Osteoblast (primary cell): Measurements from ENCODE around the gene P2RX3. TPM values are rescaled to one million over a fixed set of nuclear protein-coding genes. Genes with fewer than 3 reads are reported as not detected.

Source experiments
- DNase-seq: peaks from one replicate; pipeline ENCODE4 v3.0.0; 2011; ENCODE audit warnings: low spot score, mixed read lengths; ENCODE audit not compliant: insufficient read length; ENCODE audit errors: missing footprints
- H2AFZ ChIP-seq: 2 replicates; pipeline ENCODE4 v1.6.0; 2011; ENCODE audit warnings: mild to moderate bottlenecking, low read length
- H3K27ac ChIP-seq: 2 replicates; pipeline ENCODE4 v1.5.1; 2011; ENCODE audit warnings: mild to moderate bottlenecking, low read depth, low read length, moderate library complexity
- H3K27me3 ChIP-seq: 2 replicates; pipeline ENCODE4 v1.6.0; 2012; ENCODE audit warnings: mild to moderate bottlenecking, control low read depth, inconsistent platforms, low read length, moderate library complexity; ENCODE audit not compliant: insufficient read depth
- H3K36me3 ChIP-seq: 2 replicates; pipeline ENCODE4 v1.5.1; 2011; ENCODE audit warnings: mild to moderate bottlenecking, low read length, control low read depth, moderate library complexity; ENCODE audit not compliant: insufficient read depth
- H3K4me1 ChIP-seq: 2 replicates; pipeline ENCODE4 v1.5.1; 2011; ENCODE audit warnings: mild to moderate bottlenecking, low read length, control low read depth, moderate library complexity; ENCODE audit not compliant: insufficient read depth
- H3K4me2 ChIP-seq: 2 replicates; pipeline ENCODE4 v1.6.0; 2011; ENCODE audit warnings: mild to moderate bottlenecking, low read length; ENCODE audit not compliant: insufficient read depth
- H3K4me3 ChIP-seq: fragments of 200-600 bp; sonication (generic); 3 replicates; pipeline ENCODE4 v1.5.1; 2012; ENCODE audit warnings: mild to moderate bottlenecking, low read length, inconsistent platforms; ENCODE audit not compliant: insufficient read depth
- H3K79me2 ChIP-seq: 2 replicates; pipeline ENCODE4 v1.6.0; 2012; ENCODE audit warnings: mild to moderate bottlenecking, low read length, control low read depth, inconsistent platforms; ENCODE audit not compliant: insufficient read depth
- H3K9me3 ChIP-seq: 2 replicates; pipeline ENCODE4 v1.5.1; 2011; ENCODE audit warnings: low read depth, low read length, control low read depth
- H4K20me1 ChIP-seq: 2 replicates; pipeline ENCODE4 v1.6.0; 2012; ENCODE audit warnings: mild to moderate bottlenecking, low read length, control low read depth; ENCODE audit not compliant: insufficient read depth
- total RNA-seq: library from RNA; depleted of rRNA; stranded (reverse); fragments of >200 nt; gene quantifications from 2 replicates; pipeline ENCODE4 v1.2.3, GENCODE V29; 2012
- TF ChIP-seq, protein P1 (sequence below): IDR thresholded peaks from 2 replicates; pipeline ENCODE4 v1.5.1; 2011; ENCODE audit warnings: mild to moderate bottlenecking, low read depth, low read length, moderate library complexity; ENCODE audit errors: extremely low read depth

The P2RX3 gene
- total RNA-seq, 1 donor: not detected

- no peaks in the 10 kb centered on the region for H3K9me3 ChIP-seq
- TF ChIP-seq, protein P1, sequence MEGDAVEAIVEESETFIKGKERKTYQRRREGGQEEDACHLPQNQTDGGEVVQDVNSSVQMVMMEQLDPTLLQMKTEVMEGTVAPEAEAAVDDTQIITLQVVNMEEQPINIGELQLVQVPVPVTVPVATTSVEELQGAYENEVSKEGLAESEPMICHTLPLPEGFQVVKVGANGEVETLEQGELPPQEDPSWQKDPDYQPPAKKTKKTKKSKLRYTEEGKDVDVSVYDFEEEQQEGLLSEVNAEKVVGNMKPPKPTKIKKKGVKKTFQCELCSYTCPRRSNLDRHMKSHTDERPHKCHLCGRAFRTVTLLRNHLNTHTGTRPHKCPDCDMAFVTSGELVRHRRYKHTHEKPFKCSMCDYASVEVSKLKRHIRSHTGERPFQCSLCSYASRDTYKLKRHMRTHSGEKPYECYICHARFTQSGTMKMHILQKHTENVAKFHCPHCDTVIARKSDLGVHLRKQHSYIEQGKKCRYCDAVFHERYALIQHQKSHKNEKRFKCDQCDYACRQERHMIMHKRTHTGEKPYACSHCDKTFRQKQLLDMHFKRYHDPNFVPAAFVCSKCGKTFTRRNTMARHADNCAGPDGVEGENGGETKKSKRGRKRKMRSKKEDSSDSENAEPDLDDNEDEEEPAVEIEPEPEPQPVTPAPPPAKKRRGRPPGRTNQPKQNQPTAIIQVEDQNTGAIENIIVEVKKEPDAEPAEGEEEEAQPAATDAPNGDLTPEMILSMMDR: no peak
- H3K4me3 ChIP-seq: no peak overlapping the region
- H3K4me1 ChIP-seq: peaks cover 14% of the 10 kb centered on the region
- H3K27ac ChIP-seq: peak overlapping the region; percentile 54
- H3K79me2 ChIP-seq: peaks cover 48% of the 10 kb centered on the region
- no peak overlapping the region for H2AFZ ChIP-seq
- H3K36me3 ChIP-seq: peaks cover 71% of the 10 kb centered on the region
- H4K20me1 ChIP-seq: peaks cover 46% of the 10 kb centered on the region
- peak; percentile 93 for DNase-seq
- H3K27me3 ChIP-seq: no peaks in the 10 kb centered on the region
- no peak overlapping the region for H3K4me2 ChIP-seq
Observed at GRCh38 chr11:57303280-57303989, 34.7 kb upstream of the P2RX3 start.

- H3K4me1 ChIP-seq: peaks cover 14% of the 10 kb centered on the region
- peak overlapping the region; percentile 54 for H3K27ac ChIP-seq
- H3K36me3 ChIP-seq: peaks cover 72% of the 10 kb centered on the region
- DNase-seq: peak; percentile 90
- H3K9me3 ChIP-seq: no peaks in the 10 kb centered on the region
- no peaks in the 10 kb centered on the region for H3K27me3 ChIP-seq
- H3K4me3 ChIP-seq: no peak overlapping the region
- peaks cover 55% of the 10 kb centered on the region for H3K79me2 ChIP-seq
- TF ChIP-seq, protein P1: no peak
- peaks cover 51% of the 10 kb centered on the region for H4K20me1 ChIP-seq
- no peak overlapping the region for H2AFZ ChIP-seq
- peak overlapping the region; percentile 34 for H3K4me2 ChIP-seq
Observed at GRCh38 chr11:57303990-57304579, 34.1 kb upstream of the P2RX3 start.

DNA sequence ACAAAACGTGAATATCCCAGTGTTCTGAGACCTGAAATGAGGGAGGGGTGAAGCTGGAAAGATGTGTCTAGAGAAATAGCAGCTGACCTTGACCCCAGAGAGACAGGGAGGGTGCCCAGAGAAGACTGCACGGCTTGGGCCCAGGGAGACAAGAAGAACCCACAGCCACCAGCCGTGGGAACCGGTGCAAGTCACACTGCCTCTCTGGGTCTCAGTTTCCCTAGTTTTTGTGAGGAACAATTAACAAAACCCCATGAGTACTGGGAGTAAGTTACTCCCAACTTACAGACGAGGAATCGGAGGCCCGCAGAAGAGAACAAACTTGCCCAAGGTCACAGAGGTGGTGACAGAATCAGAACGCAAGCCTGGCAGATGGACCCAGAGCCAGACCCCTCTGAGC, 32.6 kb upstream of the P2RX3 start:
- H4K20me1 ChIP-seq: peaks cover 65% of the 10 kb centered on the region
- no peak overlapping the region for H3K27ac ChIP-seq
- H3K27me3 ChIP-seq: no peaks in the 10 kb centered on the region
- peaks cover 69% of the 10 kb centered on the region for H3K79me2 ChIP-seq
- H3K4me2 ChIP-seq: no peak overlapping the region
- H3K4me3 ChIP-seq: no peak overlapping the region
- TF ChIP-seq, protein P1: no peak
- peak; percentile 46 for DNase-seq
- H3K36me3 ChIP-seq: peaks cover 72% of the 10 kb centered on the region
- peaks cover 22% of the 10 kb centered on the region for H3K4me1 ChIP-seq
- no peaks in the 10 kb centered on the region for H3K9me3 ChIP-seq
- no peak overlapping the region for H2AFZ ChIP-seq

GRCh38 chr11:57306161-57306876, 31.8 kb upstream of the P2RX3 start:
- H2AFZ ChIP-seq: no peak overlapping the region
- H3K36me3 ChIP-seq: peaks cover 67% of the 10 kb centered on the region
- H3K9me3 ChIP-seq: no peaks in the 10 kb centered on the region
- peaks cover 74% of the 10 kb centered on the region for H3K79me2 ChIP-seq
- H3K27me3 ChIP-seq: no peaks in the 10 kb centered on the region
- H3K4me1 ChIP-seq: peaks cover 27% of the 10 kb centered on the region
- no peak overlapping the region for H3K4me2 ChIP-seq
- DNase-seq: peak; percentile 49
- no peak overlapping the region for H3K4me3 ChIP-seq
- peaks cover 69% of the 10 kb centered on the region for H4K20me1 ChIP-seq
- H3K27ac ChIP-seq: no peak overlapping the region
- TF ChIP-seq, protein P1: no peak
